Hepatocyte (in vitro differentiated cells): Measurements from ENCODE around the gene MUC4.

Experiments
- CTCF ChIP-seq: fragments of 200-600 bp; sonication (generic); IDR thresholded peaks from 2 replicates; pipeline ENCODE4 v1.5.1; 2016; ENCODE audit warnings: antibody characterized with exemption, mild to moderate bottlenecking; ENCODE audit not compliant: poor library complexity
- EZH2 ChIP-seq: fragments of 200-600 bp; sonication (generic); IDR thresholded peaks from 2 replicates; pipeline ENCODE4 v1.6.1; 2016; ENCODE audit warnings: antibody characterized with exemption, mild to moderate bottlenecking, borderline replicate concordance
- EZH2phosphoT487 ChIP-seq: fragments of 200-600 bp; sonication (generic); IDR thresholded peaks from one replicate; pipeline ENCODE4 v1.6.1; 2018; ENCODE audit warnings: antibody characterized with exemption, mild to moderate bottlenecking, low read depth, moderate library complexity; ENCODE audit not compliant: unreplicated experiment, severe bottlenecking

GRCh38 chr3:195823280-195823679 is 11.6 kb upstream of the MUC4 start:
- TF ChIP-seq CTCF (no peak), EZH2 (no peak), EZH2phosphoT487 (no peak)
